VCaP (cell line): Measurements from ENCODE around the gene RHNO1.

Experiments used
- H3K27ac ChIP-seq: fragments of 450-650 bp; 2 replicates; pipeline ENCODE4 v1.5.1; 2017
- TF ChIP-seq, protein P1 (sequence below): fragments of 450-650 bp; conservative IDR thresholded peaks from 2 replicates; pipeline ENCODE4 v1.5.1; 2017; ENCODE audit warnings: mild to moderate bottlenecking, moderate library complexity

The RHNO1 gene

DNA sequence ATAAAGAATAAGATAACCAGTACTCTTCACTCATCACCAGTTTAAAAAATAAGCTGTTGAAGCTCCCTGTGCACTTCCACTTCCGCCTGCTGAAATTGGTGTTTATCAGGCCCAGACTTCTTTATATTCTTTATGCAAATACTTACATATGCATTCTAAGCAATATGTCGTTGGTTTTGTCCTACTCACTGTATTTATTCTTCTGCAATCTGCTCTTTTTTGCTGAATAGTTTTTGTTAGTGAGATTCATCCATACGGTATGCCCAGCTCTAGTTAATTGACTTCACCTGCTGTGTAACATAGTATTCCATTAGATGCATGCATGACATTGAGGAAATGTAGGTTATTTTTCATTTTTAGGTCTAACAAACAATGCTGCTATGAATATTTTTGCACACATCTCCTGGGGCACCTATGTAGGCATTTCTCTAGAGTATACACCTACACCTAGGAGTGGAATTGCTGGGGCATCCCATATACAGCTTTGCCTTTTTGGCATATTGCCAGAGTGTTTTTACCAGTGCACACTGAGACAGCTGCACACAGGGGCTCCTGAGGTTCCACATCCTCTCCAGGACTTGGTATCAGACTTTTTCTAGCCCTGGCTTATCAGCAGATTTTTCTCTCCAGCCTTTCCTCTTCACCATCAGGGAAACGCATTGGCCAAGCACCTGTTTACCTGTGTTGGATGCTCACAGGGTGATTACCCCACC lies 41.2 kb upstream of the RHNO1 start:
- TF ChIP-seq, protein P1, sequence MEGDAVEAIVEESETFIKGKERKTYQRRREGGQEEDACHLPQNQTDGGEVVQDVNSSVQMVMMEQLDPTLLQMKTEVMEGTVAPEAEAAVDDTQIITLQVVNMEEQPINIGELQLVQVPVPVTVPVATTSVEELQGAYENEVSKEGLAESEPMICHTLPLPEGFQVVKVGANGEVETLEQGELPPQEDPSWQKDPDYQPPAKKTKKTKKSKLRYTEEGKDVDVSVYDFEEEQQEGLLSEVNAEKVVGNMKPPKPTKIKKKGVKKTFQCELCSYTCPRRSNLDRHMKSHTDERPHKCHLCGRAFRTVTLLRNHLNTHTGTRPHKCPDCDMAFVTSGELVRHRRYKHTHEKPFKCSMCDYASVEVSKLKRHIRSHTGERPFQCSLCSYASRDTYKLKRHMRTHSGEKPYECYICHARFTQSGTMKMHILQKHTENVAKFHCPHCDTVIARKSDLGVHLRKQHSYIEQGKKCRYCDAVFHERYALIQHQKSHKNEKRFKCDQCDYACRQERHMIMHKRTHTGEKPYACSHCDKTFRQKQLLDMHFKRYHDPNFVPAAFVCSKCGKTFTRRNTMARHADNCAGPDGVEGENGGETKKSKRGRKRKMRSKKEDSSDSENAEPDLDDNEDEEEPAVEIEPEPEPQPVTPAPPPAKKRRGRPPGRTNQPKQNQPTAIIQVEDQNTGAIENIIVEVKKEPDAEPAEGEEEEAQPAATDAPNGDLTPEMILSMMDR: no peak
- no peak overlapping the region; the same call in 1 of the 2 replicates for H3K27ac ChIP-seq

DNA sequence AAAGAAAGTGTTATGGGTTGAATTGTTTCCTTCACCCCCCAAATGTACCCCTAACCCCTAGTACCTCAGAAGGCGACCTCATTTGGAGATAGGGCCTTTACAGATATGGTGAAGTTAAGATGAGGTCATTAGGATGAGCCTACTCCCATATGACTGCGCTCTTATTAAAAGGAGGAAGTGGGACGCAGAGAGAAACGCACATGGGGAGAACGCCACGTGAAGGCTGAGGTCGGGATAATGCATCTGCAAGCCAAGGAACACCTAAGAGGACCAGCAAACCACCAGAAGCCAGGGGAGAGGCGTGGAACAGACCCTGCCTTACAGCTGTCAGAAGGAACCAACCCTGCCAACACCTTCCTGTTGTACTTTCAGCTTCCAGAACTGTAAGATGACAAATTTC lies 40.4 kb upstream of the RHNO1 start:
- no peak overlapping the region for H3K27ac ChIP-seq
- TF ChIP-seq, protein P1: no peak

DNA sequence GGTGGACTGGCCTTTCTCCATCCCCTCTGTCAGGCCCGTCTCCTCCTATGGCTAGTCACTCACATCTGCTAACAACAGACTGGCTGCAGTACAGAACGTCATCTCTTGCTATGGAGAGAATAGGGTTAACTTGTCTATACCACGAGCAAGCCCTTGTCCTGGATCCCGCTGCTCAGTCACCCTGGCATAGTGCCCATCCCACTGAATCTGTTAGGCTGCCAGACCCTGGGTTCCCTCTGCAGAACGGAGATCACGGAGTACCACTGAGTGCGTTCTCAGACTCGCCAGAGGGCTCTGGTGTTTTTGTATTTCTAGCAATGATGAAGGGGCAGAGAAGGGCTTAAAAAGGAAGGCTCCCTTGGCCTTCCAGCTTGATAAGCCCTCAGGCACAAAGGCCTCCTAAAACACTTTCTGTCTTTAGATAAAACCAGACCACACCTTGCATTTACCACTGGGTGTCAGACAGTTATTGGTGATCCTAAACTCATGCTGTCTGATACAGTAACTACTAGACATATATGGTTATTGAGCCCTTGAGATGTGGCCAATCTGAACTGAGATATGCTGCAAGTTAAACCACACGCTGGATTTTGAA lies 35.9 kb upstream of the RHNO1 start:
- H3K27ac ChIP-seq: no peak overlapping the region
- TF ChIP-seq, protein P1: no peak

DNA sequence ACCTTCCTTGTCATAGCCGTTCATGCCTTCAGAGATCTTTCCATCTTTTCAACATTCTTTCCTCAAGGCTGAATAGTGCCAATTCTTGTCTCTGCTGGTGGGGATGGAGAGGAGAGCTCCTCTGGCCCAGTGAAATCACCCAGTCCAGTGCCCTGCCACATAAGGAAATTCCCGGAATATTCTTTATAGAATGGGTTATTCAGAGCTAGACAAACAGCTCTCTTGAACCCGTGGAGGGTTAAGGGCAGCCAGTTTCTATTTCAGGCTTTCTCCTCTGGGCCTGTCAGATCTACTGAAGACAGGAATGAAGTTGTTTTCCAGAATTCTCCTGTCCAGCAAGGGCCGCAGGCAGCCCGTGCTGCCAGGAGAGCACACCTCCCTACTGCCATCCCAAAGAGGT lies 34.1 kb upstream of the RHNO1 start:
- H3K27ac ChIP-seq: no peak overlapping the region

DNA sequence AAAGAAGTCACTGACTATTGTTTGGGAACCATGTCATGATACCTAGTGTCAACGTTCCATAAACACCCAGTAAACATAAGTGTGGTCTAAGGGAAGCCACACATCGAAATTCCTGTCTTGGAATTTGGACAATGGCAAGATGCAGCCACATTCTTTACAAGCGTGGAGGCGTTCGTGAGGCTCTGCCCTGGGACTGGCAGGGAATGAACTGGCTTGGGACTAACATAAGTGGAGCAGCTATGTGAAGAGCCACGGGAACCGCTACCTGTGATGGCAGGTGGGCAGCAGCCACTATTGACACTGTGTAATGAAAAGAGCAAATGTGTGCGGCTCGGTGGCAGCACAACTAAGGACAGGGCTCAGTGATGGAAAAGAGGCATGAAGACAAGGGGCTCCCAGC lies 32.2 kb upstream of the RHNO1 start:
- H3K27ac ChIP-seq: no peak overlapping the region
- TF ChIP-seq, protein P1: no peak

More for the DNA sequence above, 34.1 kb upstream of the RHNO1 start:
- TF ChIP-seq, protein P1: no peak

DNA sequence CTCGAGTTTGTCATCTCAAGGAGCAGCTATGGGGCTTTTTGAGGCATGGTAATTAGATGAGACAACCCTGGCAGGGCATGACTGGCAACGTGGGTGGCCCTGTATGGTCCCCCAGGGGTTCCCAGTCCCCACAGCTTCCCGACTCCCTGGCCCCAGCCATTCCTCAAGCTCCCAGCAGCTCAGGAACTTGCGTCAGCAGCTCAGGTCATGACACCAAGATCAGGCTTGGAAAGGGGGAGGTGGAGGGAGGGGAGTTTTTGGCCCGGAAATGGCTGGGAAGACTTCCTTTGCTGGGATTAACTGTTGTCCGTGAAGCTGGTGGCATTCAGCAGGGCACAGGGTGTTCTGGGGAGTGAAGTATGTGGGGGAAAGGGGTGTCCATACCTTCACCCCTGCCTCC lies 31.7 kb upstream of the RHNO1 start:
- TF ChIP-seq, protein P1: no peak
- H3K27ac ChIP-seq: no peak overlapping the region

DNA sequence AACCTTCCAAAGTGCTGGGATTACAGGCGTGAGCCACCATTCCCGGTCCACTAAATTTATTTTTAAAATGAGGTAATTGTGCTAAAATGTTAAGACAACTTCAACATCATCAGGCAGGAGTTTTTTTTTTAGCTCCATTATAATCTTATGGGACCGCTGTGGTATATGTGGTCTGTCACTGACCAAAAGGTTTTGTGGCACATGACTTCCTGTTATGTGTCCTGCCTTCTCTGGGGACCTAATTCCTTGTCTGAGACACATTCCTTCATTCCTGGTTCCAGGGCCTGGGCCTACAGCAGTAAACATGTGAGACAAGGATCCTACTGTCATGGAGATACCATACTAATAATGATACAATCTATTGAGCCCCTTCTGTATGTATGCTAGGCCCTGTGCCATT lies 25.1 kb upstream of the RHNO1 start:
- no peak overlapping the region for H3K27ac ChIP-seq
- TF ChIP-seq, protein P1: no peak
